ENCODE measurements around the gene ERMP1.

GRCh38 chr9:5762421-5762820 lies 70.5 kb downstream of the ERMP1 start:
- TF ChIP-seq CTCF (IDR thresholded peaks at IDR 0.05; ENCODE audit: extremely low read depth in 1 of 2, insufficient read depth in 1 of 2, low read depth in 1 of 2, low read length in 2 of 2) (no peak), GATA2 (IDR thresholded peaks at IDR 0.05; ENCODE audit: insufficient read depth, insufficient read length, low read depth, low read length) (no peak)

Data from endothelial cell of umbilical vein (primary cell).